Colonic mucosa (tissue), 4 donors: Measurements from ENCODE around the gene FAP. TPM values are rescaled to one million over a fixed set of nuclear protein-coding genes. Genes with fewer than 3 reads are reported as not detected.

Source experiments
- DNase-seq: peaks from one replicate; pipeline ENCODE4 v3.0.0-alpha.2; 2020
- H3K27ac ChIP-seq: fragments of 200-600 bp; one replicate; pipeline ENCODE4 v1.8.0; 2021
- H3K27me3 ChIP-seq: fragments of 200-600 bp; one replicate; pipeline ENCODE4 v1.8.0; 2021
- H3K36me3 ChIP-seq: fragments of 200-600 bp; one replicate; pipeline ENCODE4 v1.8.0; 2021
- H3K4me1 ChIP-seq: fragments of 200-600 bp; one replicate; pipeline ENCODE4 v1.8.0; 2021; ENCODE audit warnings: mild to moderate bottlenecking
- H3K4me3 ChIP-seq: fragments of 200-600 bp; one replicate; pipeline ENCODE4 v1.8.0; 2021
- H3K9ac ChIP-seq, 2 donors: one replicate each; pipeline ENCODE4 v1.7.0; 2013; ENCODE audit warnings: control low read depth in 2 of 2, low read depth in 2 of 2, low read length in 2 of 2
- H3K9me3 ChIP-seq: fragments of 200-600 bp; one replicate; pipeline ENCODE4 v1.8.0; 2021
- CTCF ChIP-seq: fragments of 200-600 bp; IDR thresholded peaks from one replicate; pipeline ENCODE4 v1.8.0; 2022; ENCODE audit warnings: antibody characterized with exemption, mild to moderate bottlenecking
- intact Hi-C: fragments of 100-400 bp; cut with DNase I; formaldehyde crosslinking; loops from one replicate; pipeline ENCODE4 v1.14.1; 2022
- total RNA-seq, 2 donors: library from RNA; stranded (reverse); fragmentation: NEBNext Ultra II Directional in 1 of 2; extraction: Animal tissue kit (Norgen Biotek cat#: 25700) in 1 of 2; gene quantifications; one replicate each; pipeline ENCODE4 v1.2.1, GENCODE V29; 2021
- donor health status: healthy.
- donor health status: DM: no; HTN: no; CAD: no.
- donor health status: DM: no; HTN: no; CAD: no.

Gene FAP
- total RNA-seq, 2 donors from 2014 or later, result 1.1 to 1.8 TPM

GRCh38 chr2:162148956-162149355 is 94.3 kb downstream of the FAP start:
- Histone ChIP-seq H3K27ac (no peak overlapping the region), H3K4me1 (no peaks in the 10 kb centered on the region), H3K27me3 (no peaks in the 10 kb centered on the region), H3K4me3 (no peak overlapping the region), H3K9me3 (no peaks in the 10 kb centered on the region), H3K9ac (no peak overlapping the region), H3K36me3 (no peaks in the 10 kb centered on the region)
- intact Hi-C loops, result no loop called here
- no peak for DNase-seq
- no peak for TF ChIP-seq CTCF

GRCh38 chr2:162143969-162144368 is 99.3 kb downstream of the FAP start:
- TF ChIP-seq CTCF, result no peak
- Histone ChIP-seq H3K9me3 (no peaks in the 10 kb centered on the region), H3K36me3 (no peaks in the 10 kb centered on the region), H3K27ac (no peak overlapping the region), H3K9ac (no peak overlapping the region), H3K27me3 (no peaks in the 10 kb centered on the region), H3K4me3 (no peak overlapping the region), H3K4me1 (no peaks in the 10 kb centered on the region)
- no peak for DNase-seq
- intact Hi-C loops, result no loop called here

GRCh38 chr2:162138310-162138709 is 104.9 kb downstream of the FAP start:
- H3K27ac ChIP-seq, result no peak overlapping the region
- H3K4me3 ChIP-seq, result no peak overlapping the region
- no peaks in the 10 kb centered on the region for H3K4me1 ChIP-seq
- DNase-seq, result no peak
- no peaks in the 10 kb centered on the region for H3K27me3 ChIP-seq
- intact Hi-C loops, result no loop called here
- H3K9ac ChIP-seq, result no peak overlapping the region
- no peak for TF ChIP-seq CTCF
- H3K9me3 ChIP-seq, result no peaks in the 10 kb centered on the region
- H3K36me3 ChIP-seq, result no peaks in the 10 kb centered on the region

GRCh38 chr2:162127422-162127821 is 115.8 kb downstream of the FAP start:
- DNase-seq, result no peak
- Histone ChIP-seq H3K36me3 (no peaks in the 10 kb centered on the region), H3K27me3 (no peaks in the 10 kb centered on the region), H3K9me3 (no peaks in the 10 kb centered on the region), H3K9ac (no peak overlapping the region), H3K4me3 (no peak overlapping the region), H3K27ac (no peak overlapping the region), H3K4me1 (no peaks in the 10 kb centered on the region)
- intact Hi-C loops, result loop anchor here (5.0 kb wide), 1 partner anchor 120 kb away; no protein-coding TSS in a partner anchor
- no peak for TF ChIP-seq CTCF

- H3K27me3 ChIP-seq, result no peaks in the 10 kb centered on the region
- no peak for TF ChIP-seq CTCF
- H3K4me1 ChIP-seq, result no peaks in the 10 kb centered on the region
- H3K9ac ChIP-seq, result no peak overlapping the region
- no peaks in the 10 kb centered on the region for H3K9me3 ChIP-seq
- H3K27ac ChIP-seq, result no peak overlapping the region
- H3K4me3 ChIP-seq, result no peak overlapping the region
- DNase-seq, result no peak
- intact Hi-C loops, result loop anchor here (5.0 kb wide), 1 partner anchor 119 kb away; no protein-coding TSS in a partner anchor
- H3K36me3 ChIP-seq, result no peaks in the 10 kb centered on the region
Observed at GRCh38 chr2:162126527-162126926, 116.7 kb downstream of the FAP start.

- Histone ChIP-seq H3K27ac (no peak overlapping the region), H3K36me3 (no peaks in the 10 kb centered on the region), H3K9ac (no peak overlapping the region), H3K9me3 (no peaks in the 10 kb centered on the region), H3K4me1 (no peaks in the 10 kb centered on the region), H3K27me3 (no peaks in the 10 kb centered on the region), H3K4me3 (no peak overlapping the region)
- no peak for TF ChIP-seq CTCF
- DNase-seq, result no peak
- intact Hi-C loops, result loop anchor here (5.0 kb wide), 1 partner anchor 119 kb away; no protein-coding TSS in a partner anchor
Observed at GRCh38 chr2:162126111-162126519, 117.1 kb downstream of the FAP start.
